Activated CD8-positive, alpha-beta memory T cell treated with anti-CD3 and anti-CD28 coated beads, Interleukin-2, amount 10 ng/mL, durations not matched to agents 7 days and 5 days (primary cell): ENCODE results near the gene TSHR. TPM values are rescaled to one million over a fixed set of nuclear protein-coding genes. Genes with fewer than 3 reads are reported as not detected.

Source experiments
- ATAC-seq: fragments of 150-1000 bp; cut with Tn5 transposase; one replicate; pipeline ENCODE4 v1.10.0; 2021; ENCODE audit warnings: moderate library complexity
- CTCF ChIA-PET: fragments of 350-600 bp; sonication (Branson Sonifier 250); formaldehyde crosslinking; loops from one replicate; lab custom pipeline; 2021; ENCODE audit warnings: antibody characterized with exemption; lab: Charles Lee
- DNase-seq: peaks from one replicate; pipeline ENCODE4 v3.0.0-alpha.2; 2020
- H3K27ac Mint-ChIP-seq: one replicate; pipeline ENCODE4 v1.8.0; 2021; ENCODE audit warnings: mild to moderate bottlenecking, mixed read lengths
- H3K27me3 Mint-ChIP-seq: one replicate; pipeline ENCODE4 v1.8.0; 2021; ENCODE audit warnings: mixed read lengths
- H3K36me3 Mint-ChIP-seq: one replicate; pipeline ENCODE4 v1.8.0; 2021; ENCODE audit warnings: mild to moderate bottlenecking, mixed read lengths
- H3K4me1 Mint-ChIP-seq: one replicate; pipeline ENCODE4 v1.8.0; 2021; ENCODE audit warnings: mixed read lengths
- H3K4me3 Mint-ChIP-seq: one replicate; pipeline ENCODE4 v1.8.0; 2021; ENCODE audit warnings: mild to moderate bottlenecking, moderate library complexity, mixed read lengths
- H3K9me3 Mint-ChIP-seq: one replicate; pipeline ENCODE4 v1.8.0; 2022; ENCODE audit warnings: low read depth, mixed read lengths
- total RNA-seq, 2 experiments: library from RNA; stranded (reverse); gene quantifications; one replicate each; pipeline ENCODE4 v1.2.3, GENCODE V29; 2021

TSHR gene
- total RNA-seq, 2 experiments from 2014 or later, result 0.73 TPM; not detected in 1

DNA sequence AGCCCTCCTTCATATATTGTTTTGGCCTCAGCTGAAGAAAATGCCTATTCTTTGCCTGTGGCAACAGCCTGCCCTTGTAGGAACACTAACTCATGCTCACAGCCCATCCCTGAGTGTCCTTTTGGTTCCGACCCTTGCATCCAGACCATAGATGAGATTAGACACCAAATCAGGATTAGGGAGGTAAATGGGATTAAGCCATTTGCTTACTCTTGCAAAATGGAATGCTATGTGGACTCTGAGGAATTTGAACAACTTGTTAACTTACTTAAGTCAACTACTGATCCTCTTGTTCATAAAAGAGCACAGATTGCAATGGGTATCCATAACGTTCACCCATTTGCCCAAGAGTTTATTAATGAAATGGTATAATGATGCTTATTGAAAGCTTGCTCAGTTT, 27.3 kb downstream of the TSHR start:
- Mint-ChIP-seq H3K27ac (no peak overlapping the region), H3K9me3 (no peaks in the 10 kb centered on the region), H3K4me1 (peaks cover 27% of the 10 kb centered on the region), H3K36me3 (peaks cover 2% of the 10 kb centered on the region), H3K4me3 (no peak overlapping the region), H3K27me3 (peaks cover 6% of the 10 kb centered on the region)
- ATAC-seq (no peak), DNase-seq (no peak)
- CTCF ChIA-PET, result no interaction called here

- H3K36me3 Mint-ChIP-seq, result no peaks in the 10 kb centered on the region
- CTCF ChIA-PET, result interaction anchor here (0.7 to 7.0 kb wide), 22 partner anchors 10 to 477 kb away, joined by 3 to 149 read pairs (median 4); partner anchors contain the start of genes CEP128 and TSHR
- H3K4me1 Mint-ChIP-seq, result peaks cover 12% of the 10 kb centered on the region
- no peaks in the 10 kb centered on the region for H3K9me3 Mint-ChIP-seq
- peaks cover 15% of the 10 kb centered on the region for H3K27me3 Mint-ChIP-seq
- ATAC-seq (peak; percentile 59), DNase-seq (peak; percentile 76)
- H3K4me3 Mint-ChIP-seq, result no peak overlapping the region
- no peak overlapping the region for H3K27ac Mint-ChIP-seq
Observed at GRCh38 chr14:80987235-80988032, 32.0 kb downstream of the TSHR start.

- no peak for DNase-seq
- CTCF ChIA-PET, result interaction anchor here (0.7 to 7.0 kb wide), 13 partner anchors 8 to 281 kb away, joined by 3 to 149 read pairs (median 6); partner anchors contain the start of genes CEP128, GTF2A1 and TSHR
- H3K9me3 Mint-ChIP-seq, result no peaks in the 10 kb centered on the region
- no peak for ATAC-seq
- H3K36me3 Mint-ChIP-seq, result no peaks in the 10 kb centered on the region
- H3K27me3 Mint-ChIP-seq, result peaks cover 17% of the 10 kb centered on the region
- peaks cover 12% of the 10 kb centered on the region for H3K4me1 Mint-ChIP-seq
- no peak overlapping the region for H3K4me3 Mint-ChIP-seq
- no peak overlapping the region for H3K27ac Mint-ChIP-seq
Observed at GRCh38 chr14:80988192-80988591, 32.8 kb downstream of the TSHR start.

- peak; percentile 83 for ATAC-seq
- no peak for DNase-seq
Observed at GRCh38 chr14:80988735-80989429, 33.5 kb downstream of the TSHR start.

DNA sequence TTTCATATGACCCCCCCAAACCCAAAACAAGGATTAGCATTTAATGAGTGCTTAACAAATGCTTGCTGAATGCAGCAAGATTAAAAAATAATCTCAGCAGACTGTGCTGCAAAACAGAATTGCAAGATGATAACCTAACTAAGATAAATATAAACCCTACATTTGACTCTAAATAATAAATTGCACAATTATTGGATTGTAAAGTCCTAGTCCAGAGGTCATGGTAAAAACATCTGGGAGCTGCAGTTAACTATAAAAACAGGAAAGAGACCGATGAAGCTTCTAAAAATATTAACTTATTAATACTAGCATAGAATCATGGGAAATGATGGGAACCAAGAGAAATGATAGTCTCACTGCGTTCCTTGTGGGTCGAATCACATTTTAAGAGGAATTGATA, 37.2 kb downstream of the TSHR start:
- H3K4me1 Mint-ChIP-seq, result peaks cover 7% of the 10 kb centered on the region
- DNase-seq (no peak), ATAC-seq (no peak)
- no peaks in the 10 kb centered on the region for H3K36me3 Mint-ChIP-seq
- no peaks in the 10 kb centered on the region for H3K9me3 Mint-ChIP-seq
- peaks cover 38% of the 10 kb centered on the region for H3K27me3 Mint-ChIP-seq
- no peak overlapping the region for H3K27ac Mint-ChIP-seq
- CTCF ChIA-PET, result interaction anchor here (1.6 kb wide), 1 partner anchor 37 kb away, joined by 3 read pairs; the partner anchor contains the start of gene TSHR
- H3K4me3 Mint-ChIP-seq, result no peak overlapping the region

More at GRCh38 chr14:80988735-80989429, 33.5 kb downstream of the TSHR start:
- no peaks in the 10 kb centered on the region for H3K9me3 Mint-ChIP-seq
- peaks cover 18% of the 10 kb centered on the region for H3K27me3 Mint-ChIP-seq
- H3K4me3 Mint-ChIP-seq, result no peak overlapping the region
- no peak overlapping the region for H3K27ac Mint-ChIP-seq
- CTCF ChIA-PET, result interaction anchor here (0.7 to 7.0 kb wide), 12 partner anchors 8 to 476 kb away, joined by 3 to 149 read pairs (median 6); partner anchors contain the start of genes GTF2A1 and TSHR
- H3K4me1 Mint-ChIP-seq, result peaks cover 13% of the 10 kb centered on the region
- H3K36me3 Mint-ChIP-seq, result no peaks in the 10 kb centered on the region

GRCh38 chr14:80996049-80996901, 40.9 kb downstream of the TSHR start:
- no peak overlapping the region for H3K27ac Mint-ChIP-seq
- peaks cover 7% of the 10 kb centered on the region for H3K4me1 Mint-ChIP-seq
- peak; percentile 69 for ATAC-seq
- no peaks in the 10 kb centered on the region for H3K9me3 Mint-ChIP-seq
- CTCF ChIA-PET, result interaction anchor here (0.6 to 2.4 kb wide), 18 partner anchors 8 to 468 kb away, joined by 3 to 21 read pairs (median 3); partner anchors contain the start of gene TSHR
- DNase-seq, result peak; percentile 47
- peaks cover 55% of the 10 kb centered on the region for H3K27me3 Mint-ChIP-seq
- no peaks in the 10 kb centered on the region for H3K36me3 Mint-ChIP-seq
- no peak overlapping the region for H3K4me3 Mint-ChIP-seq

DNA sequence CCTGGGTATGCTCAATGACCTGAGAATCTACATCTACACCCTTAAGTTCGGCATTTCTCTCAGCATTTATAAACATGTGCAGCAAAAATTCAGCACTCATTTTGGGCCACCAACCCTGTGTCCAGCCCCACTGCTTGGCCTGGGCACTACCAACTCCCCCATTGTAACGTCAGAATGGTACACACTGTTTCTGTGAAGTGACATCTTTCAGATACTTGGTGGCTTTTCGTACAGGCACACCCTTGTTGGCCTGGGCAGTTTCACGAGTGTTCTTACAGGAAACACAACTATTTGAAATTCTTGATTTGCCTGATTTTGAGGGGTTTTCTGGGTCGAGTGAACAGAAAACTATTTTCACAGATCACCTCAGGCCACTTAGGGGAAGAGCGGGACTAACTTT, 46.0 kb downstream of the TSHR start:
- H3K27me3 Mint-ChIP-seq, result peaks cover 34% of the 10 kb centered on the region
- H3K36me3 Mint-ChIP-seq, result no peaks in the 10 kb centered on the region
- DNase-seq (no peak), ATAC-seq (no peak)
- no peak overlapping the region for H3K4me3 Mint-ChIP-seq
- no peak overlapping the region for H3K27ac Mint-ChIP-seq
- H3K4me1 Mint-ChIP-seq, result peaks cover under 1% of the 10 kb centered on the region
- CTCF ChIA-PET, result no interaction called here
- no peaks in the 10 kb centered on the region for H3K9me3 Mint-ChIP-seq

- no peak for DNase-seq
- no peak overlapping the region for H3K27ac Mint-ChIP-seq
- H3K27me3 Mint-ChIP-seq, result peaks cover 7% of the 10 kb centered on the region
- no peak overlapping the region for H3K4me3 Mint-ChIP-seq
- no peaks in the 10 kb centered on the region for H3K4me1 Mint-ChIP-seq
- H3K36me3 Mint-ChIP-seq, result no peaks in the 10 kb centered on the region
- ATAC-seq, result no peak
- CTCF ChIA-PET, result interaction anchor here (1.0 kb wide), 1 partner anchor 17 kb away, joined by 3 read pairs; no protein-coding TSS in a partner anchor
- no peaks in the 10 kb centered on the region for H3K9me3 Mint-ChIP-seq
Observed at GRCh38 chr14:81004575-81004974, 49.2 kb downstream of the TSHR start.

- no peak overlapping the region for H3K27ac Mint-ChIP-seq
- H3K4me3 Mint-ChIP-seq, result no peak overlapping the region
- H3K27me3 Mint-ChIP-seq, result peaks cover 3% of the 10 kb centered on the region
- no peaks in the 10 kb centered on the region for H3K36me3 Mint-ChIP-seq
- H3K9me3 Mint-ChIP-seq, result no peaks in the 10 kb centered on the region
- CTCF ChIA-PET, result no interaction called here
- no peak for DNase-seq
- no peak for ATAC-seq
- no peaks in the 10 kb centered on the region for H3K4me1 Mint-ChIP-seq
Observed at GRCh38 chr14:81005540-81006228, 50.3 kb downstream of the TSHR start.

DNA sequence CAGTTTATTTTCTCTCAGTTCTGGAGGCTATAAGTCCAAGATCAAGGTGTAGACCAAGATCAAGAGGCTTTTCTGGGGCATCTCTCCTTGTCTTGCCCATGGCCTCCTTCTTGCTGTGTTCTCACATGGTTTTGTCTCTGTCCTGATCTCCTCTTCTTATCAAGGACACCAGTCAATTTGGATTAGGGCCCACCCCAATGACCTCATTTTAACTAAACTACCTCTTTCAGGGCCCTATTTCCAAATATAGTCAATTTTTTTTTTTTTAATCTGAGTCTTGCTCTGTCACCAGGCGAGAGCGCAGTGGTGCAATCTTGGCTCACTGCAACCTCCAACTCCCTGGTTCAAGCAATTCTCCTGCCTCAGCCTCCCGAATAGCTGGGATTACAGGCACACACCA, 50.8 kb downstream of the TSHR start:
- CTCF ChIA-PET, result no interaction called here

DNA sequence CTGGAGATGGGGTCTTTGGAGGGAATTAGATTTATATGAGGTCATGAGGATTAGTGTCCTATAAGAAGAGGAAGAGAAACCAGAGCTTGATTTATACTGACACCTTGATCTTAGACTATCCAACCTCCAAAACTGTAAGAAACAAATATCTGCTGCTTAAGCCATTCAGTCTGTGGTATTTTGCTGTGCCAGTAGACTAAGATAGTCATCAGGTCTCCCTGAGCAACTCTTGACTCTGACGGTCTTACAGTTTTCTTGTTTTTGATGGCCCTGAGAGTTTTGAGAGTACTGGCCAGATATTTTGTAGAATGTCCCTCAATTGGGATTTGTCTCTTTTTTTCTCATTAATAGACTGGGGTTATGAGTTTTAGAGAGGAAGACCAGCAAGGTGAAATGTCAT, 51.7 kb downstream of the TSHR start:
- H3K4me1 Mint-ChIP-seq, result no peaks in the 10 kb centered on the region
- CTCF ChIA-PET, result no interaction called here
- no peaks in the 10 kb centered on the region for H3K27me3 Mint-ChIP-seq
- H3K36me3 Mint-ChIP-seq, result no peaks in the 10 kb centered on the region
- no peak overlapping the region for H3K4me3 Mint-ChIP-seq
- no peak overlapping the region for H3K27ac Mint-ChIP-seq
- ATAC-seq (no peak), DNase-seq (no peak)
- H3K9me3 Mint-ChIP-seq, result no peaks in the 10 kb centered on the region

More for the DNA sequence above, 50.8 kb downstream of the TSHR start:
- H3K27me3 Mint-ChIP-seq, result peaks cover 2% of the 10 kb centered on the region
- no peak for DNase-seq
- H3K4me1 Mint-ChIP-seq, result no peaks in the 10 kb centered on the region
- no peaks in the 10 kb centered on the region for H3K9me3 Mint-ChIP-seq
- H3K36me3 Mint-ChIP-seq, result no peaks in the 10 kb centered on the region
- no peak overlapping the region for H3K4me3 Mint-ChIP-seq
- ATAC-seq, result no peak
- H3K27ac Mint-ChIP-seq, result no peak overlapping the region

- Mint-ChIP-seq H3K27ac (no peak overlapping the region), H3K4me3 (no peak overlapping the region), H3K27me3 (peaks cover 8% of the 10 kb centered on the region), H3K9me3 (no peaks in the 10 kb centered on the region), H3K4me1 (no peaks in the 10 kb centered on the region), H3K36me3 (no peaks in the 10 kb centered on the region)
- CTCF ChIA-PET, result no interaction called here
- DNase-seq (no peak), ATAC-seq (no peak)
Observed at GRCh38 chr14:81009346-81009745, 53.9 kb downstream of the TSHR start.
